Measurements from ENCODE around the gene ACSS2.
A peak's percentile ranks its signal among the peaks of the same experiment; 100 is the strongest.

Gene ACSS2

DNA sequence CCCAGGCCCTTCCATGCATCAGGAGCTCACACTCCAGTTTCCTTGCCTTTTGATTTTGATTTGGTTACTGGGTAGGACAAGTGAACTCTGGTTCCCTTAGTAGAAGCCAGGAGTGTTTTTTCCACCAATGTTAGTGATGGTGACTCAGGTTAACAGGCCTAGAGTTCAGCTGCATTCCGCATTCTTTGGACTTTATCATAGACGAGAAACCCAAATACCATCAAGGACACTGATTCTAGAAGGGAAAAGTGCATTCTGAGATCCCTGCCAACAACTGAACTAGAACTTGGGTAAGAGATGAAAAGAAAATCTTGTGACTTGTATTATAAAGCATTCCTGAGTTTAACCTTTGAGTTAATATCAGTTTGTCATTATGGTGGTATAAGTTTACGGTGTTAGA lies 70.2 kb downstream of the ACSS2 start:
- DNase-seq (ENCODE audit: low read depth in 4 of 4, low spot score in 1 of 4) = no peak

DNA sequence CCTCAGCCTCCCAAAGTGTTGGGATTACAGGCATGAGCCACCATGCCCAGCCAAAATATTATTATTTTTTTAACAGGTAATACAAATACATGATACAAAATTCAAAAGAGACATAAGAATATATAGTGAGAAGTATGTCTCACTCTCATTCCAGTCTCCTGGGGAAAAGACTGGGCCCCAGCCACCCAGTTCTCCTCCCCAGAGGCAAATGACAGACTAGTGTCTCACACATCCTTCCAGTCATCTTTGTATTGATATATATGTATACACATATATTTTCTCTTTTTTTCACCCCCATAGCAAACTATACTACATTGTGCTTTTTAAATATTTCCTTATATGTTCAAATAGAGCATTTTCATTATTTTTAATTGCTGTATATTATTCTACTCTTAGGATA lies 70.9 kb downstream of the ACSS2 start:
- DNase-seq (ENCODE audit: low read depth in 4 of 4, low spot score in 1 of 4) = no peak

DNA sequence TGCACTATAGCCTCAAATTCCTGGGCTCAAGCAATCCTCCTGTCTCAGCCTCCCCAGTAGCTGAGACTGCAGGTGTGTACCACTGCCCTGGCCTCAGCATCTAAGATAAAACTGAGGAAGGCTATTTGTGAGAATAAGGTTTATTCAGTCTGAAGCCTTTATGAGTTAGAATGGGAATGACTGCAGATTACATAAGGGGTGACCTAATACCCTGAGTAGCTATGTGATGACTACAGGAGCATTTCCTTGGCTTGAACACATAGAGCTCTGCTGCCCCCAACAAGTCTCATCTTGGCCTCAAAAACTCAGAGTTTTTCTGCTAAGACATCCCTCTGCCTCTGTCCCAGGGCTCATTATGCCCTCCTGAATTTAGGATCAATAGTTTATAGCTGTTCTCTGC lies 71.6 kb downstream of the ACSS2 start:
- DNase-seq (ENCODE audit: low read depth in 4 of 4, low spot score in 1 of 4) = no peak

DNA sequence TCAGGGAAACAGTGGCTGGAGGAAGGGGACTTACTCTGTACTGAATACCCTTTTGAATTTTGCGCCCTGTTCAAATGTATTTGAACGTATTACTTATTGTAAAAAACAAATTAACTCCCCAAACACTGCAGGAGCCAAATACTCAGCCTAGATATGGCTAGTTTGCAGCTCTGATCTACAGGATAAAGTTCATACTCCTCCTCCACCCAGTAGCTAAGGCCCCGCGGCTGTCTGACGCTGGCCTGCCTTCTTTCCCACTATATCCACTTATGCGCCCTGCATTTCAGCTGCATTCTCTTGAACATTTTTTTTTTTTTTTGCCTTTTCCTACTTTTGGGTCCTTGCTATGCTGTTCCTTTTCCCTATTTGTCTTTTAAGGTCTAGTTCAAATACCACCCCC lies 72.7 kb downstream of the ACSS2 start:
- no peak for DNase-seq (ENCODE audit: low read depth in 4 of 4, low spot score in 1 of 4)

DNA sequence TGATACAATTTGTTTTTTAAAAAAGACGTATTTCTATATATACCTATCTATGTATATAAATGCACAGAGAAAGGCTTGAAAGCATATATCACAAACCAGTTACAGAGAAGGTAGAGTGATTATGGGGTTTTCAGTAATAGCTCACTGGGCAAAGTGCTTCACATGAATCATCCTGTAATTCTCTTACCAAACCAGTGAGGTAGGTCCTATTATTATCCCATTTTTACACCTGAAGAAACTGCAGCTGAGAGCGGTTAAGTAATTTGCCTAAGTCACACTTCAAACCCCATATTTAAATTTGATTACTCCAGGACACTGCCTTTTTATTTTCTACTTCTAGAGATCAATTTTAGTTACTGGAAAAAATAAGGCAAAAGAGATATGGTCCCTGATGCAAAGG lies 74.8 kb downstream of the ACSS2 start:
- DNase-seq (ENCODE audit: low read depth in 4 of 4, low spot score in 1 of 4) = no peak

DNA sequence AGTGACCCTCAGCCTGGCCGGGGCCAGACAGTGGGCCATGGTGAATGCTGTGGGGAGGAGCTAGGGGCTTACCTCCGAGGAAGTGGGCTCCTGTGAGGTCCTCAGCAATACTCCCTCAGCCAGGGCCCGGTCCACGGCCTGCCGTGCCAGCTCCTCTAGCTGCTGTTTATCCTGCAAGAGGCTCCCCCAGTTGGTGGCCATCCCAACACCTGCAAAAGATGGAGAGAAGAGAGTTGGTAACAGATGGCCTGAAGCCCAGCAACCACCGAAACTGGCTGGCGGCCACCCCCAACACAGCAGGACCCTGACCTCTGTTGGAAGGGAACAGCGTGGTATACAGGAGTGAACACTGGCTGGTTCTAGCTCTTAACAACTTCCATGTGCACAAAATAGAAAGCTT lies 75.2 kb downstream of the ACSS2 start:
- no peak for DNase-seq (ENCODE audit: low read depth in 4 of 4, low spot score in 1 of 4)

DNA sequence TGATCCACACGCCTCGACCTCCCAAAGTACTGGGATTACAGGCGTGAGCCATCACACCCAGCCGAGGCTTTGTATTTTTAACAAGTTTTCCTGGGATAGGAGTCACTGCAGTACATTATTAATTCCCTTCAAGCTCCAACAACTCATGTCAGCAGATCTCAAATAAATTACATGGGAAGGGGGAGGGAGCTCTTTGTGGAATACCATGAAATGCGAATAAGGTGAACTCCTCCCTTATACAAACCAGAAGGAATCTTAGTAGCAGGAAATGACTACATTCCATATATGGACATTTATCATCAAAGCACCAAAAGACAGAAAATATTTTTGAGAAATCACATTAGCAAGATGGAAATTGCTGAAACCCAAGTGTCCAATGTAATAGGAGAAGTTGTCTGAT lies 76.3 kb downstream of the ACSS2 start:
- DNase-seq (ENCODE audit: low read depth in 4 of 4, low spot score in 1 of 4) = no peak

DNA sequence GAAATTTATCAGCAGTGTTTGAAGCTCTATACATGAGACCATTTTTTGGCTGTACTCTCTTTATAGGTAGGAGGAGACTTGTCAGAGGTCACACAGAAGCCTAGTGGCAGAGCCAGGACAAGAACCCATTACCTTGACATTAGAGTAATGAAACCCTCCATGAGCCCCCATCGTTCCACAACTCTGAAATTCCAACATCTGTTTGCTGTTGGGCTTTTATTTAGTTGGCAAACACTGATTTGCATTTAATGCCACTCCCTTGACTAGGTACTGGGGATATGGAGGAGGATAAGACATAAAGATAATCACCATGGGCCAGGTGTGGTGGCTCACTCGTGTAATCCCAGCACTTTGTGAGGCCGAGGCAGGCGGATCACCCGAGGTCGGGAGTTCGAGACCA lies 77.5 kb downstream of the ACSS2 start:
- DNase-seq (ENCODE audit: low read depth in 4 of 4, low spot score in 1 of 4) = no peak

DNA sequence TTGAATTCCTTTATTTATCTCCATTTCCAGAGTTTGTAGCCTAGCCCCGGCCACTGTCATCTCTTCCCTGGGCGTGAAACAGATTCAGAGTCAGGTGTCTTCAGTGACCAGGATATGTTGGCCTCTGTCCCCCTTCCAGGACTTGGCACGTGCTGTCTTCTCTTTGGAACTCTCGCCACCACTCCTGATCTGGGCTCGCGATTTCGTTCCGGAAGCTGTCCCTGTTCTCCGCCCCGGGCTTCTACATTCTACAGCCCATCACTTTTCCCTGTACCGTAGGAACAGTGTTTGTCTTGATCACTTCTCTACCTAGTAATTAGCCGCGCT lies 78.5 kb downstream of the ACSS2 start:
- no peak for DNase-seq (ENCODE audit: low read depth in 4 of 4, low spot score in 1 of 4)

DNA sequence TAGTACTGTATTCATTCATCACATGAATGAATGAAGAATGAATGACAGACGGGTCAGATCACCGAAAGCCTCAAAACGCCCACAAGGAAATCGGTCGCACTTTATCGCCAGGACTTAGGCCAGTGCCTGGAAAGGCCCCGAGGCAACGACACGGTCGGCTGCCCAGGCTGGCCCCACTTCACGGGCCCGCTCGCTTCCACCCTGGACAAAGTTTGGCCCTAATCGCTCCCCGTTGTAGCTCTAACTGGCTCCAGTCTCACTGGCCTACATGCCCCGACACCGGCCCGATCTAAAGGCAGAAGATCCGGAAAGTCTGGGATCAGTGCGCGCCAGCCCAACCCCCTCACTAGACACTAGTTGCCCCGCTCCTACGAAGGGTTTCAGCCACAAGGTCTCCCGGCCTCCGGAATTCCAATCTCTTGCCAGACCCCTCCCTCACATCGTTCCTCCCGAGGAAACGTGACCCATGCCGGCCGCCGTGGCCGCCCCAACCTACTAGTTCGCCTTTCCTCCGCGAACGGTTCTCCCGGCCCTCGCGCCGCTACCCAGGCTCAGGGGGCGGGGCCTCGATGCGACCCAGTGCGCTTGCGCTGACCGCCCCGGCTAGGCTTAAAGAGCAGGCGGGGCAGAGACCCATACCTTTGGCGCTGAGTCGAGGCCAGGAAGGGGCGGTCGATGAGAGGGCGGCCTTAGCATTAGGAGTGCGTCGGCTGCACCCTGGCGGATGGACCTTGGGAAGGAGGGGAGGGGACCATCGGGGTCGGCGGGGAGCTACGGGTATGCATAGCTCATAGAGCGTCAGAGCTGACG lies 79.0 kb downstream of the ACSS2 start, which contains the start of the genes GSS and MYH7B:
Gene GSS (minus strand): TSS at position 576 of the 810 bp plus-strand sequence. CDS start 3,954 bp downstream, outside the sequence.
Gene MYH7B (plus strand): TSS at position 638 of the 810 bp plus-strand sequence. CDS start 22,138 bp downstream, outside the sequence.
- peak; percentile 97 to 98 (median 97) for DNase-seq (ENCODE audit: low read depth in 4 of 4, low spot score in 1 of 4)

DNA sequence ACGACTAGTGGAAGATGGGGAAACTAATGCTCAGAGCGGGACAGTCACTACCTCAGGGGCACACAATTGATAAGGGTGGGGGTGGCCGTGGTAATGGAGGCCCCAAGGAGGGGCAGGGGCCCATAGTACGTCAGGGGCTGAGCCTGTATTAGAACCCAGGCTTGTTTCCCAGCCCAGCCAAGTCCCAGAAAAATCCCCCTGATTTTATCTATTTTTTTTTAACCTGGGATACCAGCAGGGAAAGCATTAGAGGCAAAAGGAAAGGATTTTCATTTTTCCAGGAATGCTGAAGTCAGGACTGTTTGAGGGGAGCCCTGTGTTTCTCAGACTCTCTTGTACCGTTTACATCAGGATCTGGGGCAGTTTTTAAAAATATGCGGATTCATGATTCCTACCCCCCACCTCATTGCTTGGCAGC lies 79.6 kb downstream of the ACSS2 start:
- DNase-seq (ENCODE audit: low read depth in 4 of 4, low spot score in 1 of 4) = no peak

DNA sequence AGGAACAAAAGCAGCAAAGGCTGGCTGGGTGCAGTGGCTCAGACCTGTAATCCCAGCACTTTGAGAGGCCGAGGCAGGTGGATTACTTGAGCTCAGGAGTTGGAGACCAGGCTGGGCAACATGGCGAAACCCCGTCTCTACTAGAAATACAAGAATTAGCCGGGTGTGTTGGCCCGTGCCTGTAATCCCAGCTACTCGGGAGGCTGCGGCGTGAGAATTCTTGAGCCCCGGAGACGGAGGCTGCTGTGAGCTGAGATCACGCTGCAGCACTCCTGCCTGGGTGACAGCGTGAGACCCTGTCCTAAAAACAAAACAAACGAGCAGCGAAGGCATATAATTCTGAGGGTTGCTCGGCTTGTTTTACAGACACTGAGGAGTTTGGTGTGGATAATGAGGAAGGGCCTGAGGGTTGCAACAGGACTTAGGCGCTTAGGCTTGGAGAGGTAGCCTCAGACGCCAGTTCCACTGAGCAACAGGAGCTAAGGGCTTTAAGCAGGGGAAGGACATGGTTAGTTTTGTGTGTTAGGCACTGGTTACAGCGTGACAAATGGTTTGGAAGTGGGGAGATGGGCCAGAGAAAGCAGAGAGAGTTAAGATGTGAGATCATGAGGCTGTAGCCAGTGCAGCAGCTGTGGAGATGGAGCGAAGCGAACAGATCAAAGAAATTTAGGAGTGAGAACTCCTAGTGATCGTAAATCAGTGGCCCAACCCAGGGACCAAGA lies 80.5 kb downstream of the ACSS2 start:
- DNase-seq (ENCODE audit: low read depth in 4 of 4, low spot score in 1 of 4) = no peak

DNA sequence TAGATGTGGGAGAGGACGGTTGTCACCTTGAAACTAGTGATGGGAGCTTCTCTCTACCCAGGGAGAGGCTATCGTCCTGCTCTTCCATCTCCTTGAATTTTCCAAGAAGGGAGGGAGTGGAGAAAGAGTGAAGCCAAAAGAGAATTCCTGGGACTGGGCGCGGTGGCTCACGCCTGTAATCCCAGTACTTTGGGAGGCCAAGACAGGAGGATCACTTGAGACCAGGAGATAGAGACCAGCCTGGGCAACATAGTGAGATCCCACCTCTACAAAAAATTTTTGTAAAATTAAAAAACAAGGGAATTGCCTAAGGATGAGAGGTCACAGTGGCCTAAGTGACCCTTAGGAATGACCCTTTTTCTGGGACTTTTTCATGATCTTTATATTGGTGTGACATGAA lies 88.1 kb downstream of the ACSS2 start:
- DNase-seq (ENCODE audit: low read depth in 4 of 4, low spot score in 1 of 4) = no peak

DNA sequence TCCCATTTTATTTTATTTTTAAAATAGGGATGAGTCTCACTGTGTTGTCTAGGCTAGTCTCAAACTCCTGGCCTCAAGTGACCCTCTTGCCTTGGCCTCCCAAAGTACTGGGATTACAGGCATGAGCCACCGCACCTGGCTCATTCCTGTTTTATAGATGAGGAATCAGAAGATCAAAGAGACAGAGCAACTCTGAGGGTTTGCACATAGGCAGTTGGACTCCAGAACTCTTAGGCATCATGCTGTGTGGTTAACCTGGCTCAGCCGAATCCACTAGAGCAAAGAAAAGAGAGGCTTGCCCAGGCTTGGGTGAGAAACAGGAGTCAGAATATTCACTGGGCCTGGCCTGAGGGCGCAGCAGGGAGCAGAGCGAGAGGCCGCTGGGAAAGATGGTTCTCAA lies 88.6 kb downstream of the ACSS2 start:
- DNase-seq (ENCODE audit: low read depth in 4 of 4, low spot score in 1 of 4) = no peak

DNA sequence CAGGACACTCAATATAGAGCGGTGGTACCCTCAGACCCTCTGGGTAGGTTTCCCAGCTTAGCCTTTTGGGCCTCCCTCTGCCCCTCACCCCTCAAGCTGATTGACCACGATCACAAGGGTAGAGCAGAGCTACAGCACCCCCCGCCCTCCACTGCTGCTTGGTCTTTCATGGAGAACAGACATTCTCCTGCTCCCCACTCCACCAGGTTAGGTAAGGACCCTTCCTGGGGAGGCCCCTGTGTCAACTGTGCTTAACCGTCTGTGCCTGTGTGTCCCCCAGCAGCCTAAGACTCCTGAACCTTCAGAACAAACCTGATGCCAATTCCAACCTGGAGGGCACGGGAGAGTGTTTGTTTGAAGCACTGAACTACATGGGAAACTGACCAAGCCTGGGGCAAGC lies 91.0 kb downstream of the ACSS2 start:
- no peak for DNase-seq (ENCODE audit: low read depth in 4 of 4, low spot score in 1 of 4)

DNA sequence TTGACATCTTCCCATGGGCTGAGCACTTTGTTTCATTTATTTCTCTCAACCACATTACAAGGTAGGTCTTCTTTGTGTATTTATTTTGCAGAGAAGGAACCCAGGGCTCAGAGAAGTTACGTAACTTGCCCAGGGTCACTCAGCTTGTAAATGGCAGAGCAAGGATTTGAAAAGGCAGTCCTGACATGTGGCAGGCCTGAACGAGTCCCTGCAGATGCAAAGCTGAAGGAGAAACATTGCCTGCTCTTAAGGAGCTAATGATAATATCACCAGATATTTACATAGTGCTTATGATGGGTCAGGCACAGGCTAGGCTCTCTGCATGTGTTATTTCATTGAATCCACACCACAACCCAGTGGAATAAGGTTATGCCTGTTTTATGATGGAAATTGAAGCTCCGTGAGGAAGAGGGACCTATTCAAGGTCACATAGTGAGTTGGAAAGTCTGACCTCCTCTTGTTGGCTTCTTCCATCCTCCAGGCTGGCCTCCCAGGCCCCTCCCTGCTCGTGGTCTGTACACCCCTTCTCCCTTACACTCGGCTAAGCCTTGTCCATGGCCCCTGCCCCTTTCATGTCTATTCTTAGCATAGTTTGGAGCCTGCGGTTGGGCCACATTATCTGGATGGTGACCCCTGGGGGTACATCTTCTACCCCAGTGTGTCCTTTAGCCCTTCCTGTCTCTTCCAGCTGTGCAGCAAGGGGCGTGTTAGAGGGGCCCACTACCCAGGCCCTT lies 91.8 kb downstream of the ACSS2 start:
- no peak for DNase-seq (ENCODE audit: low read depth in 4 of 4, low spot score in 1 of 4)

DNA sequence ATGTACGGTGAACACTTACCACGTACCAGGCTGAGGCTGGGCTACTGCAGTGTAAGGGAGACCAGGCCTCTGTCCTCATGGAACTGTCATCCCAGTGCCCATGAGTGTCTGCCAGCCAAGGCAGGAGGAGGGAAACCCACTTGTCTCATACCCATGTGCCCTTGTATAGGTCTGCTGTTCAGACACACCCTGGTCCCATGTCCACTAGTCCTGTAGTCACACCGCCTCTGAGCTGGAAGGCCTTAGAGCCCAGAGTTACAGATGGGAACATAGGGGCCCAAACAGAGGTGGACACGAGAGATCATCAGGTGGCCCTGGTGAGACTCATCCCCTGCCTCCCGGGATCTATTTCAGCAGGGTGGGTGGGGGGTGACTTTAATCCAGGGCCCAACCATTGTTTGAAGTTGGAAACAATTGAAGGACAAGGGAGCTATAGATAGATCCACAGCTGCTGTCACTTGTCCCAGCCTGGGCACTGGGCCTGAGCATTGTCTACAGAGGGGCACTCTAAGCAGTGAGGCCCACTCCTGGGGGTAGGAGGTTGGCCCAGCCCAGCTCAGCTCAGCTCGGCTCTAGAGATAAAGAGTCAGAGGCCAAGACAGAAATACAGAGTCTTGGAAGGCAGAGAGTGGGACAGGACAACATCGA lies 93.9 kb downstream of the ACSS2 start:
- DNase-seq (ENCODE audit: low read depth in 4 of 4, low spot score in 1 of 4) = no peak

DNA sequence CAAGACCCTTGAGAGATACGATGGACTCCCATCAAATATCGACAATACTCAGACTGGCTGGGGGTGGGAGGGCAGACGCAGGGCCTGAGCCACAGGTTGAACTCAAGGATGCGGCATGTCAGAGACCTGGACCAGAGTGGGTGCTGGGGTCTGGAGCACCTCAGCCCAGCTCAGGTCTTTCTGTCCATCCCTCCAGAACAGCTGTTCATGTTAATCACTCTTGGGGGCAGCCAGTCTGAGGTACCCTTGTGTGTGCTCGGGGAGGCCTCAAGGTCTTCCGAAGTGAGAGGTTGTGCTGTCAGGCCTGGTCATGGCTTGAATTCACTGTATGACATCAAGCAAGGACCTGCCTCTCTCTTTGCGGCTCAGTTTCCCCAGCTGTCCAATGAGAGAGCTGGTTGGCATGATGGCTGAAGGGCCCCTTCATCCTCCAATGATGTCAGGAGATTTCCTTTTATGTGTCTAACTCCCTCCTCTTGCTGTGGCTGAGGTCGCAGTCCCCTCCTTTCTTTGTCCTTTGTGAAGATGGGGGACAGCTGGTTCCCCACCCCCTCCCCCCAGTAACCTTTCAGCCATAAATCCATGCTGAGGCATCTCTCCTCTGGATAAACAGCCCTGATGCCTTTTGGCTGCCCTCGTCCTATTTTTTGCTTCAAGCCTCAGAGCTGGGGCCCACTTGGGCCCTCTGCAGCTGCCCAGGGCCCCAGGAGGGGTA lies 94.6 kb downstream of the ACSS2 start:
- no peak for DNase-seq (ENCODE audit: low read depth in 4 of 4, low spot score in 1 of 4)

DNA sequence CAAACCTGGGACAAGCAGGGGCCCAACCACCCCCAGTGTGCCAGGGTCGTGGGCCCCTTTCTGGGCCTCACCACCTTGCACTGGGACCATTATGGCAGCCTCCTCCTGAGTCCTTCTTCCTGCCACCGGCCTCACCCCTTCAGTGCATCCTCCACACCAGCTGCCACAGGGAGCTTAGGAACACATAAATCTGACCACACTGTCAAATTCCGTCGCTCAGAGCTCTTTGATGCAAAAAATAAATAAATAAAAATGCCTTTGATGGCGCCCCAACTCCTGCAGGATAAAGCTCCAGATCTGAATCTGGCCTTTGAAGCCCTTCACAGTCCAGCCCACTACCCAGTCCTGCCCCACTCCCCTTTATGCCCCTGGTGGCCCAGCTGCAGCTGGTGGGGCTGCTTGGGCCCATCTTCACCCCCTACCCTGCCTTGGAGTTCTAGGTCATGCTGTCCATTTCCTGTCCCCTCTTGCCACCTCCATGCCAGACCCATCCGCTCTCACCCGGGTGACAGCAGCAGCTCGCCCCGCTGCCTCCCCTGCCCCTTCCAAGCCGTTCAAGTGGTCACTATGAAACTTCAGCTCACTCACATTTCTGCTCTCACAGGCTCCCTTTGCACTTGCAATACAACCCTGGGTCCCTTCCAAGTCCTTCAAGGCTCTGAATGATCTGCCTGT lies 95.3 kb downstream of the ACSS2 start:
- no peak for DNase-seq (ENCODE audit: low read depth in 4 of 4, low spot score in 1 of 4)

DNA sequence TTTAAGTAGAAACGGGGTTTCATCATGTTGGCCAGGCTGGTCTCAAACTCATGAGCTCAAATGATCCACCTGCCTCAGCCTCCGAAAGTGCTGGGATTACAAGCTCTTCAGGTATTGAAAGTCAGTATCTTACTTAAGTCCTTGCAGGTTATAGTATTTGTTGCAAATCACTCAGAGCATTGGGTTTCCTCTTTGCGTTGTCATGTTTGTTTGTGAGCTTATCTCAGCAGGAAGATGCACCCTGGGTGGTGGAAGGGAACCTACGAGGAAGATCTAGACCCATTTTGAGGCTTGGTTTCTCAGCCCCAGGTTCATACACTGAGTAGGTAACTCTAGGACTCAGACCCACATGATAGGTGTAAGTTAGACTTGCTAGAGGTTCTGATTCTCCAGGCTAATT lies 97.8 kb downstream of the ACSS2 start:
- DNase-seq (ENCODE audit: low read depth in 4 of 4, low spot score in 1 of 4) = no peak
